Endothelial cell of umbilical vein (primary cell): ENCODE measurements around the gene SCO2. TPM values are rescaled to one million over a fixed set of nuclear protein-coding genes. Genes with fewer than 3 reads are reported as not detected.

Experiments
- BruUV-seq: library from RNA; stranded (reverse); fragments of 400-500 nt; replicated peaks from 2 replicates; lab custom pipeline; 2021; lab: Mats Ljungman, UMichigan
- CTCF ChIA-PET: fragments of 300-600, 350-600 bp; sonication (Branson Sonifier 250); formaldehyde crosslinking; loops from one replicate; lab custom pipeline; 2021; ENCODE audit warnings: antibody characterized with exemption, inconsistent platforms; lab: Charles Lee
- POLR2A ChIA-PET: fragments of 300-600, 350-600 bp; sonication (Branson Sonifier 250); formaldehyde crosslinking; loops from one replicate; lab custom pipeline; 2021; ENCODE audit warnings: antibody characterized with exemption, inconsistent platforms; lab: Charles Lee
- DNase-seq: peaks from one replicate; pipeline ENCODE4 v3.0.0-alpha.2; 2011; ENCODE audit warnings: low read depth, low spot score
- FAIRE-seq: peaks from 2 replicates; lab custom pipeline; 2011; peaks lifted over from hg19 to GRCh38; lab: Jason Lieb, UNC
- H2AFZ ChIP-seq: 2 replicates; pipeline ENCODE4 v1.6.0; 2012; ENCODE audit warnings: low read depth, low read length, control low read depth, inconsistent platforms
- H3K27ac ChIP-seq: 2 replicates; pipeline ENCODE4 v1.5.1; 2011; ENCODE audit warnings: low read depth, mild to moderate bottlenecking, control low read depth, low read length, moderate library complexity; ENCODE audit not compliant: insufficient read depth
- H3K27me3 ChIP-seq, 2 experiments: 2 replicates each; pipeline versions ENCODE4 v1.6.0 to v1.6.1; 2011; ENCODE audit warnings: low read length in 2 of 2, mixed read lengths in 1 of 2; ENCODE audit not compliant: control insufficient read depth in 2 of 2, insufficient read depth in 2 of 2
- H3K36me3 ChIP-seq, 2 experiments: 2 replicates in 1 of 2; 3 replicates in 1 of 2; pipeline ENCODE4 v1.5.1; 2011; ENCODE audit warnings: low read length in 2 of 2, mild to moderate bottlenecking in 1 of 2, moderate library complexity in 1 of 2; ENCODE audit not compliant: control insufficient read depth in 2 of 2, insufficient read depth in 2 of 2; ENCODE audit errors: extremely low read depth in 1 of 2
- H3K4me1 ChIP-seq: 3 replicates; pipeline ENCODE4 v1.5.1; 2011; ENCODE audit warnings: mild to moderate bottlenecking, low read length; ENCODE audit not compliant: control insufficient read depth, insufficient read depth; ENCODE audit errors: extremely low read depth
- H3K4me2 ChIP-seq: 2 replicates; pipeline ENCODE4 v1.6.1; 2011; ENCODE audit warnings: low read length, control low read depth, mixed read lengths; ENCODE audit not compliant: insufficient read depth
- H3K4me3 ChIP-seq, 3 experiments: fragments of 200-600 bp in 1 of 3; sonication (generic), shearing (Covaris generic) in 1 of 3; replicated peaks in 1 of 3; 2 replicates each; pipeline ENCODE4 v1.5.1; 2011 to 2016; ENCODE audit warnings: control low read depth in 3 of 3, low read length in 3 of 3, mild to moderate bottlenecking in 2 of 3, inconsistent platforms in 1 of 3, low read depth in 1 of 3, moderate library complexity in 1 of 3; ENCODE audit not compliant: insufficient read depth in 1 of 3
- H3K79me2 ChIP-seq: 2 replicates; pipeline ENCODE4 v1.6.0; 2012; ENCODE audit warnings: low read length, inconsistent platforms; ENCODE audit not compliant: control insufficient read depth, insufficient read depth
- H3K9ac ChIP-seq: replicated peaks from 2 replicates; pipeline ENCODE3; 2011; ENCODE audit warnings: low read length, control low read depth; ENCODE audit not compliant: insufficient read depth; ENCODE audit errors: extremely low read depth
- H3K9me1 ChIP-seq: replicated peaks from 3 replicates; pipeline ENCODE4 v1.6.0; 2011; ENCODE audit warnings: mild to moderate bottlenecking, low read length; ENCODE audit not compliant: control insufficient read depth, insufficient read depth; ENCODE audit errors: extremely low read depth
- H3K9me3 ChIP-seq: replicated peaks from 2 replicates; pipeline ENCODE4 v1.5.1; 2012; ENCODE audit warnings: low read length, inconsistent platforms; ENCODE audit not compliant: control insufficient read depth, insufficient read depth
- H4K20me1 ChIP-seq: replicated peaks from 2 replicates; pipeline ENCODE3; 2011; ENCODE audit warnings: mild to moderate bottlenecking, low read length; ENCODE audit not compliant: control insufficient read depth, insufficient read depth; ENCODE audit errors: extremely low read depth
- EZH2 ChIP-seq: IDR thresholded peaks from 2 replicates; pipeline ENCODE4 v1.6.1; 2012; ENCODE audit warnings: borderline replicate concordance, low read depth, mild to moderate bottlenecking, moderate library complexity, low read length, inconsistent platforms; ENCODE audit not compliant: severe bottlenecking
- FOS ChIP-seq: IDR thresholded peaks from 2 replicates; pipeline ENCODE4 v1.6.1; 2011; ENCODE audit warnings: mild to moderate bottlenecking, low read length, moderate library complexity, borderline replicate concordance; ENCODE audit not compliant: insufficient read depth
- GATA2 ChIP-seq: IDR thresholded peaks from 2 replicates; pipeline ENCODE4 v1.7.0; 2011; ENCODE audit warnings: low read depth, mild to moderate bottlenecking, moderate library complexity, mixed read lengths, low read length; ENCODE audit not compliant: insufficient read length, insufficient read depth
- JUN ChIP-seq: IDR thresholded peaks from 2 replicates; pipeline ENCODE4 v1.6.1; 2011; ENCODE audit warnings: borderline replicate concordance, low read depth; ENCODE audit not compliant: insufficient read length, insufficient read depth
- MYC ChIP-seq: IDR thresholded peaks from one replicate; pipeline ENCODE4 v1.6.1; 2011; ENCODE audit warnings: mild to moderate bottlenecking, low read depth, low read length
- POLR2A ChIP-seq: IDR thresholded peaks from 2 replicates; pipeline ENCODE4 v1.6.1; 2012; ENCODE audit warnings: low read depth, mild to moderate bottlenecking, control low read depth, low read length
- POLR2AphosphoS5 ChIP-seq: IDR thresholded peaks from 2 replicates; pipeline ENCODE4 v1.6.1; 2012; ENCODE audit warnings: low read depth, mild to moderate bottlenecking, control low read depth, low read length, moderate library complexity; ENCODE audit not compliant: insufficient read depth
- dilution Hi-C: fragments of 300-500 bp; cut with MboI; formaldehyde crosslinking; loops from one replicate; pipeline ENCODE4 v1.15.0; 2019; ENCODE audit warnings: low sequenced_read_pairs; ENCODE audit not compliant: extremely low pct_ligation_motif_present
- intact Hi-C: fragments of 100-400 bp; cut with micrococcal nuclease; formaldehyde crosslinking; loops from one replicate; pipeline ENCODE4 v1.10.0; 2022
- polyA plus RNA-seq, 4 experiments: library from polyadenylated mRNA; depleted of rRNA in 3 of 4; stranded (reverse) in 3 of 4; unstranded in 1 of 4; fragments of >200 nt; gene quantifications; 2 replicates each; pipeline versions ENCODE4 v1.2.1 to v1.2.3, GENCODE V29; 2011 to 2012; ENCODE audit warnings: missing spikeins in 1 of 4
- total RNA-seq: library from RNA; stranded (reverse); gene quantifications from 2 replicates; pipeline ENCODE4 v1.2.3, GENCODE V29; 2021
- TF ChIP-seq, protein P1 (sequence below), 2 donors: IDR thresholded peaks; 1 replicate in 1 of 2; 2 replicates in 1 of 2; pipeline ENCODE4 v1.5.1; 2011; ENCODE audit warnings: low read length in 2 of 2, mild to moderate bottlenecking in 2 of 2, moderate library complexity in 2 of 2, control low read depth in 1 of 2, inconsistent platforms in 1 of 2, low read depth in 1 of 2; ENCODE audit not compliant: insufficient read depth in 1 of 2; ENCODE audit errors: extremely low read depth in 1 of 2
- TF ChIP-seq, protein P2 (sequence below): IDR thresholded peaks from 2 replicates; pipeline ENCODE4 v1.6.1; 2011; ENCODE audit not compliant: insufficient read depth, insufficient read length

The SCO2 gene
- total and polyA plus RNA-seq, 2 donors (not counting 3 experiments of a cell fraction or from before 2014, with no cell fraction given) = 3.5 to 3.7 TPM

DNA sequence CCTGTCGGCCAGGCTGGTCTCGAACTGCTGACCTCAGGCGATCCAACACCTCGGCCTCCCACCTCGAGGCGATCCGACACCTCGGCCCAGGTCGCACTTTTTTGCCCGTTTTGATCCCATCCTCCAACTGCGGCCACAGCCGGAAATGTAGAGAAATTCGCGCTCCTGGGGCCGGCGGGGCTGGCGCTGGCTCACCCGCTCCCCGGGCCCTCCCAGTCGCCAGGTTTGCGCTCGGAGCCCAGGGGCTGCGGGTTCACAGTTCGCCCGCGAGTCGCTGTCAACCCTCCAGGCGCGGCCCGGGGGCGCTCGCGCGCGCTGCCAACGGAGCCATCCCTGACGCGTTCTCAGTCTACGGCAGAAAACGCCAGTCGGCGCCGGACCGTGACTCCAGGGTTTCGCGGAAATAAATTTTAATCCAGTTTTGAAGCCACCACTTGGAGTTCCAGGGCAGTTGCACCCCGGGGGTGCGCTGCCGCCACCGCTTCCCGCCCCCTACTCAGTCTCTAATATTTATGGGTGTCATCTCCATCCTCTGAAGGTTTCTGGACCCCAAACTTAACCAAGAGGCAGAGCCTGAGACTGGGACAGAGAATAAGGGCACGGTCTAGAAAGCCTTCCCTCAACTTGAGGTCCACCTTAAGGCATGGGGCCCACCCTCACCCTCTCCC is 18.8 kb upstream of the SCO2 start:
- no peak overlapping the region for H3K27ac ChIP-seq
- CTCF ChIA-PET = interaction anchor here (0.6 to 2.3 kb wide), 3 partner anchors 18 to 75 kb away, joined by 4 to 9 read pairs (median 7); partner anchors contain the start of genes SCO2 and SYCE3
- H3K9ac ChIP-seq = no peak overlapping the region
- H3K9me3 ChIP-seq = no peaks in the 10 kb centered on the region
- no peaks in the 10 kb centered on the region for H4K20me1 ChIP-seq
- H3K4me2 ChIP-seq = no peak overlapping the region
- no peaks in the 10 kb centered on the region for H3K79me2 ChIP-seq
- TF ChIP-seq, protein P1, sequence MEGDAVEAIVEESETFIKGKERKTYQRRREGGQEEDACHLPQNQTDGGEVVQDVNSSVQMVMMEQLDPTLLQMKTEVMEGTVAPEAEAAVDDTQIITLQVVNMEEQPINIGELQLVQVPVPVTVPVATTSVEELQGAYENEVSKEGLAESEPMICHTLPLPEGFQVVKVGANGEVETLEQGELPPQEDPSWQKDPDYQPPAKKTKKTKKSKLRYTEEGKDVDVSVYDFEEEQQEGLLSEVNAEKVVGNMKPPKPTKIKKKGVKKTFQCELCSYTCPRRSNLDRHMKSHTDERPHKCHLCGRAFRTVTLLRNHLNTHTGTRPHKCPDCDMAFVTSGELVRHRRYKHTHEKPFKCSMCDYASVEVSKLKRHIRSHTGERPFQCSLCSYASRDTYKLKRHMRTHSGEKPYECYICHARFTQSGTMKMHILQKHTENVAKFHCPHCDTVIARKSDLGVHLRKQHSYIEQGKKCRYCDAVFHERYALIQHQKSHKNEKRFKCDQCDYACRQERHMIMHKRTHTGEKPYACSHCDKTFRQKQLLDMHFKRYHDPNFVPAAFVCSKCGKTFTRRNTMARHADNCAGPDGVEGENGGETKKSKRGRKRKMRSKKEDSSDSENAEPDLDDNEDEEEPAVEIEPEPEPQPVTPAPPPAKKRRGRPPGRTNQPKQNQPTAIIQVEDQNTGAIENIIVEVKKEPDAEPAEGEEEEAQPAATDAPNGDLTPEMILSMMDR (IDR thresholded peaks at IDR 0.05; ENCODE audit: extremely low read depth in 1 of 2, insufficient read depth in 1 of 2, low read depth in 1 of 2, low read length in 2 of 2) = peak; percentile 49 to 81
- no peak for TF ChIP-seq GATA2
- no TSS peak for BruUV-seq
- intact Hi-C loops = loop anchor here (2.0 kb wide), 1 partner anchor 17 kb away; no protein-coding TSS in a partner anchor
- dilution Hi-C loops = no loop called here
- FAIRE-seq (peak; percentile 85), DNase-seq (peak; percentile 53)
- no peaks in the 10 kb centered on the region for H3K4me1 ChIP-seq
- peak overlapping the region; percentile 17 for H2AFZ ChIP-seq
- no peaks in the 10 kb centered on the region for H3K36me3 ChIP-seq
- no peaks in the 10 kb centered on the region for H3K9me1 ChIP-seq
- POLR2A ChIA-PET = no interaction called here
- no peak overlapping the region for H3K4me3 ChIP-seq
- H3K27me3 ChIP-seq = peaks cover 20 to 33% of the 10 kb centered on the region in 2 experiments

DNA sequence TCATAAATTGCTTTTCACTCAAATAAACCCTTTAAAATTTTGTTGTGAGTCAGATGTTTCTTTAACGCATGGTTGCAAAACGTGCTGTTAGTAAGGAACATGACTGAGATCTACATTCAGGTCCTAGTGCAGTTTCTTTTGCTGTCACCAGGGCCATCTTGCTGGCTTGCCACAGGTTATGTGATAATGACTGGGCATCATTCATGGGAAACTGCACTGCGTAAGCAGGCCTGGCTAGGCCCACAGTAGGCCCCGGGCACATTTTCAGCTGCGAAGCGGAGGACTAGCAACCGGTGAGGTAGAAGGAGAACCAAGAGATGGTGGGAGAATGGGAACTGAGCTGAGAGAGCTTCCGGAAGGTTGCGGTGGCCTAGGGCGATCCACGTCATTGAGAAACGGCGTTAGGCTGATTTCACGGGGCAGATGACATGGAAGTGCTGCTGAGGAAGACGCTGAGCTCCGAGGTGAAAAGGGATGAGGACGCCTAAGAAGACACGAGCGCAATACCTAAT is 17.1 kb upstream of the SCO2 start:
- DNase-seq (no peak), FAIRE-seq (no peak)
- Histone ChIP-seq H3K4me2 (no peak overlapping the region), H3K9me3 (no peaks in the 10 kb centered on the region), H3K4me3 (no peak overlapping the region), H2AFZ (no peak overlapping the region), H3K9me1 (no peaks in the 10 kb centered on the region), H3K36me3 (no peaks in the 10 kb centered on the region), H3K79me2 (no peaks in the 10 kb centered on the region), H3K4me1 (no peaks in the 10 kb centered on the region), H4K20me1 (no peaks in the 10 kb centered on the region), H3K27ac (no peak overlapping the region), H3K9ac (no peak overlapping the region), H3K27me3 (peaks cover 9 to 19% of the 10 kb centered on the region in 2 experiments)
- CTCF ChIA-PET = no interaction called here
- POLR2A ChIA-PET = no interaction called here
- dilution Hi-C loops = no loop called here
- no TSS peak for BruUV-seq
- TF ChIP-seq, protein P1 (IDR thresholded peaks at IDR 0.05; ENCODE audit: extremely low read depth in 1 of 2, insufficient read depth in 1 of 2, low read depth in 1 of 2, low read length in 2 of 2) = no peak
- TF ChIP-seq, protein P2, sequence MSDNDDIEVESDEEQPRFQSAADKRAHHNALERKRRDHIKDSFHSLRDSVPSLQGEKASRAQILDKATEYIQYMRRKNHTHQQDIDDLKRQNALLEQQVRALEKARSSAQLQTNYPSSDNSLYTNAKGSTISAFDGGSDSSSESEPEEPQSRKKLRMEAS = no peak
- TF ChIP-seq JUN (no peak), EZH2 (no peak), GATA2 (no peak), FOS (no peak), MYC (no peak), POLR2A (no peak), POLR2AphosphoS5 (no peak)
- intact Hi-C loops = no loop called here
